ENCODE results near the gene MSH6.

DNA sequence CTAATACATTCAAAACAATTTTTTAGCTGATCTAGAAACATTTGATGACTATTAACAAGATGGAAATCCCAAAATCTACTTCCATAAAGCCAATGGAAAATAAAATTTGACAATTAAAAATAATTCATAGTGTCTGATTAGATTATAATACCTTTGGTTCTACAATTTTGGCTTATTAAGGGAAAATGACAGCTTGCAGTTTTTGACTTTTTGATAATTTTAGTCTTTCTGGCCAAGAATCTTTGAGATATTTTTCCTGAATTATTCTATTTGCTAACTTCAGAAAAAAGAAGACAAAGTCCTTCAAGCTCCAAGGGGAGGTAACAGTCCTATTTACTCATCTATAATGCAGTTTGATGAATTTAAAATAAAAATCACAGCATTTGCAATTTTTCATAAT is 39.6 kb downstream of the MSH6 start:
- TF ChIP-seq, protein P1, sequence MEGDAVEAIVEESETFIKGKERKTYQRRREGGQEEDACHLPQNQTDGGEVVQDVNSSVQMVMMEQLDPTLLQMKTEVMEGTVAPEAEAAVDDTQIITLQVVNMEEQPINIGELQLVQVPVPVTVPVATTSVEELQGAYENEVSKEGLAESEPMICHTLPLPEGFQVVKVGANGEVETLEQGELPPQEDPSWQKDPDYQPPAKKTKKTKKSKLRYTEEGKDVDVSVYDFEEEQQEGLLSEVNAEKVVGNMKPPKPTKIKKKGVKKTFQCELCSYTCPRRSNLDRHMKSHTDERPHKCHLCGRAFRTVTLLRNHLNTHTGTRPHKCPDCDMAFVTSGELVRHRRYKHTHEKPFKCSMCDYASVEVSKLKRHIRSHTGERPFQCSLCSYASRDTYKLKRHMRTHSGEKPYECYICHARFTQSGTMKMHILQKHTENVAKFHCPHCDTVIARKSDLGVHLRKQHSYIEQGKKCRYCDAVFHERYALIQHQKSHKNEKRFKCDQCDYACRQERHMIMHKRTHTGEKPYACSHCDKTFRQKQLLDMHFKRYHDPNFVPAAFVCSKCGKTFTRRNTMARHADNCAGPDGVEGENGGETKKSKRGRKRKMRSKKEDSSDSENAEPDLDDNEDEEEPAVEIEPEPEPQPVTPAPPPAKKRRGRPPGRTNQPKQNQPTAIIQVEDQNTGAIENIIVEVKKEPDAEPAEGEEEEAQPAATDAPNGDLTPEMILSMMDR (IDR thresholded peaks at IDR 0.05; ENCODE audit: poor library complexity), result no peak
- no peak for TF ChIP-seq EZH2 (IDR thresholded peaks at IDR 0.05; ENCODE audit: borderline replicate concordance)

Measured in hepatocyte (in vitro differentiated cells).